ENCODE results near the gene VDAC1.

- no peak for TF ChIP-seq CTCF (conservative IDR thresholded peaks at IDR 0.05 in 1 of 2, IDR thresholded peaks at IDR 0.05 in 1 of 2; ENCODE audit: extremely low read depth in 1 of 2, insufficient read depth in 1 of 2, low read depth in 1 of 2, low read length in 2 of 2)
- no peak for TF ChIP-seq EZH2 (IDR thresholded peaks at IDR 0.05; ENCODE audit: borderline replicate concordance, low read length)
These were observed 68.1 kb downstream of the VDAC1 start for GRCh38 chr5:133936651-133937015.

Data from mammary epithelial cell (primary cell).